T-helper 2 cell treated with Interferon-gamma antibody and Interleukin-4, amounts not matched to agents 5 μg/mL and 100 μg/mL, for 36 hours (primary cell): Measurements from ENCODE around the gene ALKBH4.

ENCODE experiments used
- DNase-seq: peaks from one replicate; pipeline ENCODE4 v3.0.0; 2021; ENCODE audit warnings: low spot score
- H3K27ac Mint-ChIP-seq: one replicate; pipeline ENCODE4 v1.8.0; 2021; ENCODE audit warnings: mild to moderate bottlenecking, mixed read lengths
- H3K27me3 Mint-ChIP-seq: one replicate; pipeline ENCODE4 v1.8.0; 2021; ENCODE audit warnings: low read depth, mixed read lengths
- H3K36me3 Mint-ChIP-seq: one replicate; pipeline ENCODE4 v1.8.0; 2021; ENCODE audit warnings: low read depth, mixed read lengths
- H3K4me1 Mint-ChIP-seq: one replicate; pipeline ENCODE4 v1.8.0; 2021; ENCODE audit warnings: low read depth, mixed read lengths
- H3K4me3 Mint-ChIP-seq: one replicate; pipeline ENCODE4 v1.8.0; 2022; ENCODE audit warnings: mild to moderate bottlenecking, moderate library complexity, mixed read lengths
- H3K9me3 Mint-ChIP-seq: one replicate; pipeline ENCODE4 v1.8.0; 2021; ENCODE audit warnings: mixed read lengths

The ALKBH4 gene

GRCh38 chr7:102454468-102454867, 10.2 kb downstream of the ALKBH4 start:
- H3K9me3 Mint-ChIP-seq: no peaks in the 10 kb centered on the region
- H3K4me1 Mint-ChIP-seq: no peaks in the 10 kb centered on the region
- H3K4me3 Mint-ChIP-seq: no peak overlapping the region
- no peak for DNase-seq
- H3K36me3 Mint-ChIP-seq: peaks cover 5% of the 10 kb centered on the region
- H3K27me3 Mint-ChIP-seq: no peaks in the 10 kb centered on the region
- H3K27ac Mint-ChIP-seq: no peak overlapping the region

- Mint-ChIP-seq H3K4me3 (no peak overlapping the region), H3K27me3 (no peaks in the 10 kb centered on the region), H3K27ac (no peak overlapping the region), H3K36me3 (peaks cover 7% of the 10 kb centered on the region), H3K9me3 (no peaks in the 10 kb centered on the region), H3K4me1 (no peaks in the 10 kb centered on the region)
- no peak for DNase-seq
These were observed 11.3 kb downstream of the ALKBH4 start for GRCh38 chr7:102453319-102453718.

GRCh38 chr7:102452451-102452850, 12.2 kb downstream of the ALKBH4 start:
- Mint-ChIP-seq H3K4me1 (no peaks in the 10 kb centered on the region), H3K27me3 (no peaks in the 10 kb centered on the region), H3K36me3 (peaks cover 10% of the 10 kb centered on the region), H3K27ac (no peak overlapping the region), H3K4me3 (no peak overlapping the region), H3K9me3 (no peaks in the 10 kb centered on the region)
- no peak for DNase-seq

GRCh38 chr7:102451371-102452054, 13.2 kb downstream of the ALKBH4 start:
- no peak overlapping the region for H3K27ac Mint-ChIP-seq
- H3K9me3 Mint-ChIP-seq: no peaks in the 10 kb centered on the region
- no peak overlapping the region for H3K4me3 Mint-ChIP-seq
- peaks cover 7% of the 10 kb centered on the region for H3K36me3 Mint-ChIP-seq
- H3K27me3 Mint-ChIP-seq: no peaks in the 10 kb centered on the region
- no peaks in the 10 kb centered on the region for H3K4me1 Mint-ChIP-seq
- DNase-seq: no peak

GRCh38 chr7:102450242-102450641, 14.4 kb downstream of the ALKBH4 start:
- no peaks in the 10 kb centered on the region for H3K27me3 Mint-ChIP-seq
- H3K36me3 Mint-ChIP-seq: peaks cover 10% of the 10 kb centered on the region
- no peaks in the 10 kb centered on the region for H3K4me1 Mint-ChIP-seq
- H3K27ac Mint-ChIP-seq: no peak overlapping the region
- no peak overlapping the region for H3K4me3 Mint-ChIP-seq
- peak; percentile 23 for DNase-seq
- no peaks in the 10 kb centered on the region for H3K9me3 Mint-ChIP-seq

GRCh38 chr7:102449136-102449535, 15.5 kb downstream of the ALKBH4 start:
- H3K4me3 Mint-ChIP-seq: no peak overlapping the region
- H3K27ac Mint-ChIP-seq: no peak overlapping the region
- peaks cover 13% of the 10 kb centered on the region for H3K36me3 Mint-ChIP-seq
- H3K9me3 Mint-ChIP-seq: no peaks in the 10 kb centered on the region
- H3K4me1 Mint-ChIP-seq: no peaks in the 10 kb centered on the region
- H3K27me3 Mint-ChIP-seq: no peaks in the 10 kb centered on the region
- no peak for DNase-seq

- H3K9me3 Mint-ChIP-seq: no peaks in the 10 kb centered on the region
- no peak for DNase-seq
- H3K27ac Mint-ChIP-seq: no peak overlapping the region
- no peaks in the 10 kb centered on the region for H3K4me1 Mint-ChIP-seq
- H3K27me3 Mint-ChIP-seq: no peaks in the 10 kb centered on the region
- H3K4me3 Mint-ChIP-seq: no peak overlapping the region
- H3K36me3 Mint-ChIP-seq: peaks cover 16% of the 10 kb centered on the region
These were observed 17.4 kb downstream of the ALKBH4 start for GRCh38 chr7:102447311-102447710.

- Mint-ChIP-seq H3K4me3 (no peak overlapping the region), H3K36me3 (peaks cover 21% of the 10 kb centered on the region), H3K27ac (no peak overlapping the region), H3K27me3 (no peaks in the 10 kb centered on the region), H3K9me3 (no peaks in the 10 kb centered on the region), H3K4me1 (no peaks in the 10 kb centered on the region)
- DNase-seq: no peak
These were observed 18.1 kb downstream of the ALKBH4 start for GRCh38 chr7:102446387-102447156.

- Mint-ChIP-seq H3K36me3 (peaks cover 22% of the 10 kb centered on the region), H3K4me3 (no peak overlapping the region), H3K9me3 (no peaks in the 10 kb centered on the region), H3K4me1 (no peaks in the 10 kb centered on the region), H3K27me3 (no peaks in the 10 kb centered on the region), H3K27ac (no peak overlapping the region)
- DNase-seq: no peak
These were observed 19.0 kb downstream of the ALKBH4 start for GRCh38 chr7:102445674-102446071.

GRCh38 chr7:102444961-102445673, 19.5 kb downstream of the ALKBH4 start:
- Mint-ChIP-seq H3K4me3 (no peak overlapping the region), H3K9me3 (no peaks in the 10 kb centered on the region), H3K4me1 (no peaks in the 10 kb centered on the region), H3K27ac (no peak overlapping the region), H3K36me3 (peaks cover 22% of the 10 kb centered on the region), H3K27me3 (no peaks in the 10 kb centered on the region)
- DNase-seq: no peak

GRCh38 chr7:102439963-102440795, 24.5 kb downstream of the ALKBH4 start:
- no peaks in the 10 kb centered on the region for H3K9me3 Mint-ChIP-seq
- H3K27ac Mint-ChIP-seq: no peak overlapping the region
- DNase-seq: no peak
- H3K4me3 Mint-ChIP-seq: no peak overlapping the region
- peaks cover 27% of the 10 kb centered on the region for H3K36me3 Mint-ChIP-seq
- no peaks in the 10 kb centered on the region for H3K27me3 Mint-ChIP-seq
- peaks cover 3% of the 10 kb centered on the region for H3K4me1 Mint-ChIP-seq

- no peak for DNase-seq
- Mint-ChIP-seq H3K4me3 (peak overlapping the region; percentile 55), H3K27ac (no peak overlapping the region), H3K36me3 (peaks cover 21% of the 10 kb centered on the region), H3K4me1 (peaks cover 24% of the 10 kb centered on the region), H3K27me3 (no peaks in the 10 kb centered on the region), H3K9me3 (no peaks in the 10 kb centered on the region)
These were observed 28.5 kb downstream of the ALKBH4 start for GRCh38 chr7:102436118-102436517.

GRCh38 chr7:102434039-102434486, 30.6 kb downstream of the ALKBH4 start:
- Mint-ChIP-seq H3K27ac (peak overlapping the region; percentile 79), H3K9me3 (no peaks in the 10 kb centered on the region), H3K36me3 (peaks cover 29% of the 10 kb centered on the region), H3K4me1 (peaks cover 39% of the 10 kb centered on the region), H3K4me3 (peak overlapping the region; percentile 89), H3K27me3 (no peaks in the 10 kb centered on the region)
- no peak for DNase-seq
